Panc1 (cell line): ENCODE data around the gene INPPL1. TPM values are rescaled to one million over a fixed set of nuclear protein-coding genes. Genes with fewer than 3 reads are reported as not detected.

Experiments
- ATAC-seq: fragments of 200-7000 bp; cut with Tn5 transposase; 2 replicates; pipeline ENCODE4 v1.9.1; 2020; ENCODE audit warnings: mild to moderate bottlenecking, moderate library complexity
- BruUV-seq: library from RNA; stranded (reverse); fragments of 400-500 nt; replicated peaks from 2 replicates; lab custom pipeline; 2021; lab: Mats Ljungman, UMichigan
- CTCF ChIA-PET: fragments of 300-600 bp; sonication (Branson Sonifier 250); formaldehyde crosslinking; loops from one replicate; lab custom pipeline; 2022; ENCODE audit warnings: antibody characterized with exemption; lab: Charles Lee
- POLR2A ChIA-PET: fragments of 300-600 bp; sonication (Branson Sonifier 250); formaldehyde crosslinking; loops from one replicate; lab custom pipeline; 2022; ENCODE audit warnings: antibody characterized with exemption; lab: Charles Lee
- DNase-seq: peaks from one replicate; pipeline ENCODE4 v3.0.0-alpha.2; 2010; ENCODE audit warnings: low read depth, low spot score
- H3K27ac ChIP-seq: 2 replicates; pipeline ENCODE4 v1.5.1; 2011; ENCODE audit warnings: mild to moderate bottlenecking, low read length, inconsistent platforms
- H3K27me3 ChIP-seq: fragments of 200-500 bp; sonication (Bioruptor generic); 2 replicates; pipeline ENCODE4 v1.6.0; 2014; ENCODE audit warnings: low read length, inconsistent platforms; ENCODE audit not compliant: control insufficient read depth, insufficient read depth
- H3K36me3 ChIP-seq: fragments of 200-500 bp; sonication (Bioruptor generic); 2 replicates; pipeline ENCODE4 v1.5.1; 2014; ENCODE audit warnings: inconsistent platforms, mild to moderate bottlenecking, low read length, moderate library complexity; ENCODE audit not compliant: control insufficient read depth, insufficient read depth
- H3K4me1 ChIP-seq: 2 replicates; pipeline ENCODE4 v1.5.1; 2011; ENCODE audit warnings: inconsistent platforms, mild to moderate bottlenecking, low read length, moderate library complexity; ENCODE audit not compliant: control insufficient read depth, insufficient read depth
- H3K4me3 ChIP-seq, 2 experiments: 2 replicates each; pipeline ENCODE4 v1.5.1; 2011 to 2012; ENCODE audit warnings: low read depth in 2 of 2, low read length in 2 of 2, mild to moderate bottlenecking in 2 of 2, inconsistent platforms in 1 of 2, moderate library complexity in 1 of 2
- H3K9me3 ChIP-seq: fragments of 200-500 bp; sonication (Bioruptor generic); 2 replicates; pipeline ENCODE4 v1.5.1; 2014; ENCODE audit warnings: low read depth, mild to moderate bottlenecking, inconsistent platforms, low read length, moderate library complexity; ENCODE audit not compliant: control insufficient read depth, insufficient read depth
- POLR2AphosphoS5 ChIP-seq: IDR thresholded peaks from 2 replicates; pipeline ENCODE4 v1.6.1; 2012; ENCODE audit warnings: mild to moderate bottlenecking, low read depth, low read length, moderate library complexity
- SIN3A ChIP-seq: IDR thresholded peaks from 2 replicates; pipeline ENCODE4 v1.6.1; 2012; ENCODE audit warnings: low read depth, mild to moderate bottlenecking, low read length, moderate library complexity, borderline replicate concordance; ENCODE audit not compliant: insufficient read depth
- TCF7L2 ChIP-seq: IDR thresholded peaks from 2 replicates; pipeline ENCODE4 v1.6.1; 2011; ENCODE audit warnings: mild to moderate bottlenecking, low read depth, low read length, inconsistent platforms
- in situ Hi-C: cut with HindIII; loops from 2 replicates; pipeline ENCODE4 v1.10.0; 2016; ENCODE audit warnings: low sequenced_read_pairs, low pct_unique_long_range_greater_than_20kb
- intact Hi-C: fragments of 100-400 bp; cut with micrococcal nuclease; formaldehyde crosslinking; loops from one replicate; pipeline ENCODE4 v1.10.0; 2022; ENCODE audit not compliant: unreplicated experiment
- total RNA-seq: library from RNA; stranded (reverse); gene quantifications from one replicate; pipeline ENCODE4 v1.2.1, GENCODE V29; 2021; ENCODE audit not compliant: unreplicated experiment
- TF ChIP-seq, protein P1 (sequence below), 2 experiments: IDR thresholded peaks; 2 replicates each; pipeline ENCODE4 v1.6.1; 2011 to 2012; ENCODE audit warnings: low read depth in 2 of 2, control low read depth in 1 of 2, low read length in 1 of 2, mild to moderate bottlenecking in 1 of 2, moderate library complexity in 1 of 2; ENCODE audit not compliant: insufficient read depth in 1 of 2
- TF ChIP-seq, protein P2 (sequence below): fragments of 450-650 bp; IDR thresholded peaks from 2 replicates; pipeline ENCODE4 v1.5.1; 2017; ENCODE audit warnings: mild to moderate bottlenecking

The INPPL1 gene
- total RNA-seq, 1 experiment from 2014 or later, result 298 TPM

DNA sequence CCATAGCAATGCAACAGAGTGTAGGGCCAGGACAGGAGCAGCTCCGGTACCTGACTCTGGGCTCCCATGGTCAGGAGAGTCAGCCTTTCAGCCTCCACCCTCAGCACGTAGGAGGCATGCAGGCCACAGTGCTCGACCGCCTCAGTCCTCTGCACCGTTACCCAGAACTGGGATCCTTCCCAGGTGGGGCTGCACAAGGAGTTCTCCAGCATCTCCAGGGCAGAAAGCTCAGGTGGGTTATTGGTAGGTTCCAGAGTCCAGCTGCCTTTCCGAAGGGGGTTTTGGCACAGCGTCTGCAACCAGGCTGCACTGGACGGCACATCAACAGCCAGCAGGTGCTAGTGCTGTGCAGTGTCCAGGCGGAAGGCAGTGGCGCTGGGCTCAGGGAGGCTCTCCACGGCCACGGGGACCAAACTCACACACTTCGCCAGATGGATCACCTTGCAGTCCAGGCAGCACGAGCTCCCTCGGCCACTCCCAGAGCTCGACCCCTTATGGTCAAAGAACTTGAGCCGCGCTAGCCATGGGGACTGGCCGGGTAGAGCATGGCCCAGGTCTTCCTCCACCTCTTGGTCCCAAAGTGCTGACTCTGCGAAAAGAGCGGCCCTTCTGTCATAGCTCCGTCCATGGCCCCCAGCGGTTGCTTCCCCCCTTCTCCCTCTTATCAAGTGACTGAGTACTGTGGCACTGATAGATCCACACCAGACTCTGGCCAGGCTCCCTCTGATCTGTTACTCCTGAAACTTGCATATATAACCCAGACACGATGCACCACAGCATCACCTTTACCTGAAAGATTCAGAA is 26.3 kb downstream of the INPPL1 start:
- POLR2A ChIA-PET, result no interaction called here
- BruUV-seq, result no TSS peak
- no peaks in the 10 kb centered on the region for H3K4me1 ChIP-seq
- DNase-seq (no peak), ATAC-seq (no peak)
- in situ Hi-C loops (no loop called here), intact Hi-C loops (no loop called here)
- H3K4me3 ChIP-seq, result no peak overlapping the region
- peaks cover 14% of the 10 kb centered on the region for H3K27me3 ChIP-seq
- H3K36me3 ChIP-seq, result no peaks in the 10 kb centered on the region
- CTCF ChIA-PET, result no interaction called here
- H3K27ac ChIP-seq, result no peak overlapping the region
- TF ChIP-seq TCF7L2 (no peak), SIN3A (no peak), POLR2AphosphoS5 (no peak)
- TF ChIP-seq, protein P1, sequence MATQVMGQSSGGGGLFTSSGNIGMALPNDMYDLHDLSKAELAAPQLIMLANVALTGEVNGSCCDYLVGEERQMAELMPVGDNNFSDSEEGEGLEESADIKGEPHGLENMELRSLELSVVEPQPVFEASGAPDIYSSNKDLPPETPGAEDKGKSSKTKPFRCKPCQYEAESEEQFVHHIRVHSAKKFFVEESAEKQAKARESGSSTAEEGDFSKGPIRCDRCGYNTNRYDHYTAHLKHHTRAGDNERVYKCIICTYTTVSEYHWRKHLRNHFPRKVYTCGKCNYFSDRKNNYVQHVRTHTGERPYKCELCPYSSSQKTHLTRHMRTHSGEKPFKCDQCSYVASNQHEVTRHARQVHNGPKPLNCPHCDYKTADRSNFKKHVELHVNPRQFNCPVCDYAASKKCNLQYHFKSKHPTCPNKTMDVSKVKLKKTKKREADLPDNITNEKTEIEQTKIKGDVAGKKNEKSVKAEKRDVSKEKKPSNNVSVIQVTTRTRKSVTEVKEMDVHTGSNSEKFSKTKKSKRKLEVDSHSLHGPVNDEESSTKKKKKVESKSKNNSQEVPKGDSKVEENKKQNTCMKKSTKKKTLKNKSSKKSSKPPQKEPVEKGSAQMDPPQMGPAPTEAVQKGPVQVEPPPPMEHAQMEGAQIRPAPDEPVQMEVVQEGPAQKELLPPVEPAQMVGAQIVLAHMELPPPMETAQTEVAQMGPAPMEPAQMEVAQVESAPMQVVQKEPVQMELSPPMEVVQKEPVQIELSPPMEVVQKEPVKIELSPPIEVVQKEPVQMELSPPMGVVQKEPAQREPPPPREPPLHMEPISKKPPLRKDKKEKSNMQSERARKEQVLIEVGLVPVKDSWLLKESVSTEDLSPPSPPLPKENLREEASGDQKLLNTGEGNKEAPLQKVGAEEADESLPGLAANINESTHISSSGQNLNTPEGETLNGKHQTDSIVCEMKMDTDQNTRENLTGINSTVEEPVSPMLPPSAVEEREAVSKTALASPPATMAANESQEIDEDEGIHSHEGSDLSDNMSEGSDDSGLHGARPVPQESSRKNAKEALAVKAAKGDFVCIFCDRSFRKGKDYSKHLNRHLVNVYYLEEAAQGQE (IDR thresholded peaks at IDR 0.05; ENCODE audit: insufficient read depth in 1 of 2, low read depth in 2 of 2, low read length in 1 of 2), result no peak
- TF ChIP-seq, protein P2, sequence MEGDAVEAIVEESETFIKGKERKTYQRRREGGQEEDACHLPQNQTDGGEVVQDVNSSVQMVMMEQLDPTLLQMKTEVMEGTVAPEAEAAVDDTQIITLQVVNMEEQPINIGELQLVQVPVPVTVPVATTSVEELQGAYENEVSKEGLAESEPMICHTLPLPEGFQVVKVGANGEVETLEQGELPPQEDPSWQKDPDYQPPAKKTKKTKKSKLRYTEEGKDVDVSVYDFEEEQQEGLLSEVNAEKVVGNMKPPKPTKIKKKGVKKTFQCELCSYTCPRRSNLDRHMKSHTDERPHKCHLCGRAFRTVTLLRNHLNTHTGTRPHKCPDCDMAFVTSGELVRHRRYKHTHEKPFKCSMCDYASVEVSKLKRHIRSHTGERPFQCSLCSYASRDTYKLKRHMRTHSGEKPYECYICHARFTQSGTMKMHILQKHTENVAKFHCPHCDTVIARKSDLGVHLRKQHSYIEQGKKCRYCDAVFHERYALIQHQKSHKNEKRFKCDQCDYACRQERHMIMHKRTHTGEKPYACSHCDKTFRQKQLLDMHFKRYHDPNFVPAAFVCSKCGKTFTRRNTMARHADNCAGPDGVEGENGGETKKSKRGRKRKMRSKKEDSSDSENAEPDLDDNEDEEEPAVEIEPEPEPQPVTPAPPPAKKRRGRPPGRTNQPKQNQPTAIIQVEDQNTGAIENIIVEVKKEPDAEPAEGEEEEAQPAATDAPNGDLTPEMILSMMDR, result no peak
- H3K9me3 ChIP-seq, result no peaks in the 10 kb centered on the region

DNA sequence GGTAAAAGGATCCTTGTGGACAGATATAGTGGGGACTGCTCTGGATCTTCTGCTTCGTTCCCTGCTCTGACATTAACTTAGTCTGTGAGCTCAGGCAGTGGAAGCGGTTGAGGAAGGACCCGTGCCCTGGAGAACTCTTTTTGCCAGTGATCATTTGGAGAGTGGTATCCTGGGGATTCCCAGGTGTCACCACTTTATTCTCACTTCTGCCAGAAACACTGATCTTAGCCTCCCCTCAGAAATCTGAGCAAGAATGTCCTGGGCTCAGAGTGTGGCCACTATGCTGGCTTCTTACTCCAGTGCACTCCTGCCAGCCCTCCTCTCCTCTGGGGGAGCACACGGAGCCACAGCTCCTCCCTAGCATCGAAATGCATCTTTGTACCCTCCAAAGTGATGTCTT is 27.0 kb downstream of the INPPL1 start:
- in situ Hi-C loops (no loop called here), intact Hi-C loops (no loop called here)
- CTCF ChIA-PET, result no interaction called here
- TF ChIP-seq, protein P2, result no peak
- TF ChIP-seq POLR2AphosphoS5 (no peak), TCF7L2 (no peak), SIN3A (no peak)
- TF ChIP-seq, protein P1 (IDR thresholded peaks at IDR 0.05; ENCODE audit: insufficient read depth in 1 of 2, low read depth in 2 of 2, low read length in 1 of 2), result no peak
- no peaks in the 10 kb centered on the region for H3K9me3 ChIP-seq
- H3K4me1 ChIP-seq, result no peaks in the 10 kb centered on the region
- peaks cover 14% of the 10 kb centered on the region for H3K27me3 ChIP-seq
- no peaks in the 10 kb centered on the region for H3K36me3 ChIP-seq
- BruUV-seq, result no TSS peak
- DNase-seq (no peak), ATAC-seq (no peak)
- H3K27ac ChIP-seq, result no peak overlapping the region
- H3K4me3 ChIP-seq, result no peak overlapping the region
- POLR2A ChIA-PET, result interaction anchor here (0.7 kb wide), 1 partner anchor 16 kb away, joined by 3 read pairs; no protein-coding TSS in a partner anchor
